Measurements from ENCODE around the gene DCLK1.
"Not testable (repeated sequence)": the region's sequence is repeated elsewhere in the genome, so short reads cannot be mapped to it uniquely, and the experiment has no call there.

DCLK1 gene

GRCh38 chr13:36076211-36076610 lies 55.0 kb downstream of the DCLK1 start:
- no peak for DNase-seq (ENCODE audit: low read depth)
- TF ChIP-seq, protein P1, sequence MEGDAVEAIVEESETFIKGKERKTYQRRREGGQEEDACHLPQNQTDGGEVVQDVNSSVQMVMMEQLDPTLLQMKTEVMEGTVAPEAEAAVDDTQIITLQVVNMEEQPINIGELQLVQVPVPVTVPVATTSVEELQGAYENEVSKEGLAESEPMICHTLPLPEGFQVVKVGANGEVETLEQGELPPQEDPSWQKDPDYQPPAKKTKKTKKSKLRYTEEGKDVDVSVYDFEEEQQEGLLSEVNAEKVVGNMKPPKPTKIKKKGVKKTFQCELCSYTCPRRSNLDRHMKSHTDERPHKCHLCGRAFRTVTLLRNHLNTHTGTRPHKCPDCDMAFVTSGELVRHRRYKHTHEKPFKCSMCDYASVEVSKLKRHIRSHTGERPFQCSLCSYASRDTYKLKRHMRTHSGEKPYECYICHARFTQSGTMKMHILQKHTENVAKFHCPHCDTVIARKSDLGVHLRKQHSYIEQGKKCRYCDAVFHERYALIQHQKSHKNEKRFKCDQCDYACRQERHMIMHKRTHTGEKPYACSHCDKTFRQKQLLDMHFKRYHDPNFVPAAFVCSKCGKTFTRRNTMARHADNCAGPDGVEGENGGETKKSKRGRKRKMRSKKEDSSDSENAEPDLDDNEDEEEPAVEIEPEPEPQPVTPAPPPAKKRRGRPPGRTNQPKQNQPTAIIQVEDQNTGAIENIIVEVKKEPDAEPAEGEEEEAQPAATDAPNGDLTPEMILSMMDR (conservative IDR thresholded peaks at IDR 0.05; ENCODE audit: low read length): no peak

GRCh38 chr13:36074659-36075058 lies 56.5 kb downstream of the DCLK1 start:
- no peak for DNase-seq (ENCODE audit: low read depth)
- TF ChIP-seq, protein P1 (conservative IDR thresholded peaks at IDR 0.05; ENCODE audit: low read length): no peak
- H3K4me3 ChIP-seq (ENCODE audit: low read length): no peak overlapping the region

More at GRCh38 chr13:36076211-36076610, 55.0 kb downstream of the DCLK1 start:
- no peak overlapping the region for H3K4me3 ChIP-seq (ENCODE audit: low read length)

DNA sequence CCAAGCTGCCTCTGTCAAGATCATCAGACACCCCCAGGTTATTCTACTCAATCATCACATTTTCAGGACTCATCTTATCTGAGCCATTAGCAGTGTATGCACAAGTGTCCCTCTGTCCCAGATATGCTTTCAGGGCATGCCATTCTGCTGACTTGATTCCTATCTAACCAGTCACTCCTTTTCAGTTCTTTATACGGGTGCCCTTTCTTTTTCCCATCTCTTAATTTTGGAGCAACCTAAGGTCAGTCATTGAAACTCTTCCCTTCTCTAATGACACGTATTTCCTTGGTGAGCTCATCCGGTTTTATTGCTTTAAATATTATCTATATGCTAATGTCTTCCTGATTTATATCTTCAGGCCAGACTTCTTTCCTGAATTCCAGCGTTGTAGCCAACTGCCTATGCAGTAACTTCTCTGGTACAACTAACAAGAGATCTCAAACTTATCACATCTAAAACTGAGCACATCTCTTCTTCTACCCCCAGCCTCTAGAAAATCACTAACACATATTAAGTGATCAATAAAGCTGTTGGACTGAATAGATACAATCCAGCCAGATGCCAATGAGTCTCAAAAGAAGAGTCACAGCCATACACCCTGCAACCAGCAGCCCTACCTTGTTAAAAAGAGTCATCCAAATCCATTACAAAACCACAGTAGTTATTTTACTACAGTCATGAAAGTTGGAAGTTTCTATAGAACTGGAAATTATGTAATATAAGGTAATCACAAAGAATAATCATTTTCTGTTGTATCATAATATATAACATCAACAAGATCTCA lies 58.8 kb downstream of the DCLK1 start:
- no peak for DNase-seq (ENCODE audit: low read depth)
- H3K4me3 ChIP-seq (ENCODE audit: low read length): no peak overlapping the region
- TF ChIP-seq, protein P1 (conservative IDR thresholded peaks at IDR 0.05; ENCODE audit: low read length): no peak

- not testable (repeated sequence) for DNase-seq (ENCODE audit: low read depth); H3K4me3 ChIP-seq (ENCODE audit: low read length)
These were observed 60.5 kb downstream of the DCLK1 start for GRCh38 chr13:36070504-36071192.

DNA sequence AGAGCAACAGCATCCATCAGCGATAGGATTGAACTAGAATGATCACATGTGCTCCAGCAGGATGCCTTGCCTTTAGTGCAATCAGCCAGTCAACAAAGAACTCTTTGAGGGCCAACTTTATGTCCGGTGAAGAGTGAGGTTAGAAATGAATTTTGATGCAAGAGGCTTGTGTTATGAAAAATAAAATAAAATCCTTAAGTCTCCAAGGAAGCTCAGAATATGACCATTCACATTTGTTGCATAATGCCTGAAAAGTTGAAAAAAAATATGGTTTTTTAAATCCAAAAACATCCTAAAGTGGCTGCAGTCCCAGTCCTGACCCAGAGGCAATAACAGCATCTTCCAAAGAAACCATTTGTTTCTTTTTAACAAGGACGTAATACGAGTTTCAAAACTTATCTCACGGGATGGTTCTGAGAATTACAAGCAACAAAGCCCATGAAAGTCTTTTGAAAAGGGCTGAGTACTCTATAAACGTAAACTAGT lies 61.3 kb downstream of the DCLK1 start:
- DNase-seq (ENCODE audit: low read depth): peak; percentile 24
- TF ChIP-seq, protein P1 (conservative IDR thresholded peaks at IDR 0.05; ENCODE audit: low read length): no peak
- no peak overlapping the region for H3K4me3 ChIP-seq (ENCODE audit: low read length)

GRCh38 chr13:36068991-36069390 lies 62.2 kb downstream of the DCLK1 start:
- H3K4me3 ChIP-seq (ENCODE audit: low read length): no peak overlapping the region
- TF ChIP-seq, protein P1 (conservative IDR thresholded peaks at IDR 0.05; ENCODE audit: low read length): no peak
- DNase-seq (ENCODE audit: low read depth): no peak

- DNase-seq (ENCODE audit: low read depth): no peak
- TF ChIP-seq, protein P1 (conservative IDR thresholded peaks at IDR 0.05; ENCODE audit: low read length): no peak
These were observed 62.6 kb downstream of the DCLK1 start for GRCh38 chr13:36068566-36068965.

More at GRCh38 chr13:36068566-36068965, 62.6 kb downstream of the DCLK1 start:
- no peak overlapping the region for H3K4me3 ChIP-seq (ENCODE audit: low read length)

All from AG10803 (cell line).